ENCODE measurements around the gene UBR3. TPM values are rescaled to one million over a fixed set of nuclear protein-coding genes. Genes with fewer than 3 reads are reported as not detected.
"Not testable (repeated sequence)": the region's sequence is repeated elsewhere in the genome, so short reads cannot be mapped to it uniquely, and the experiment has no call there.

UBR3 gene
- total RNA-seq, 1 donor from 2014 or later, result 43.5 TPM

GRCh38 chr2:169865492-169865891, 38.2 kb downstream of the UBR3 start:
- DNase-seq (ENCODE audit: low read depth in 2 of 2), result no peak

GRCh38 chr2:169866230-169866629, 39.0 kb downstream of the UBR3 start:
- not testable (repeated sequence) for DNase-seq (ENCODE audit: low read depth in 2 of 2)

- DNase-seq (ENCODE audit: low read depth in 2 of 2), result no peak
Observed at GRCh38 chr2:169867579-169867978, 40.3 kb downstream of the UBR3 start.

GRCh38 chr2:169868951-169869350, 41.7 kb downstream of the UBR3 start:
- DNase-seq (ENCODE audit: low read depth in 2 of 2), result no peak

- not testable (repeated sequence) for DNase-seq (ENCODE audit: low read depth in 2 of 2)
Observed at GRCh38 chr2:169871369-169871768, 44.1 kb downstream of the UBR3 start.

DNA sequence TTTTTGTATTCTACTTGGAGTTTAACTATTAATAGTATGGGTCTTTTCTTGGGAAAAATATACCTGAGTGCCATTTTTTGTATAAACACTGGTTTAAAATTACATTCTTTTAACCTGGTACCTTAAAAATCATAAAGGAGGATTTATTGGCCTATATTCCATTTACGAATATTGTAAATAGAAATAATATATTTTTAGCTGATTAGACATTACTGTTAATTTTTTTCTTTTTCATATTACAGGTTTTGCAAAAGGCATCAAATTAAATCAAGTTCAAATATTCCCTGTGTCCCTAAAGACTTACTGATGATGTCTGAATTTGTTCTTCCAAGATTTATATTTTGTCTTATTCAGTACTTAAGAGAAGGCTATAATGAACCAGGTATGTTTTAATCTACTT, 44.7 kb downstream of the UBR3 start:
- DNase-seq (ENCODE audit: low read depth in 2 of 2), result no peak

GRCh38 chr2:169877398-169877797, 50.1 kb downstream of the UBR3 start:
- peak; percentile 17 to 47 for DNase-seq (ENCODE audit: low read depth in 2 of 2)

DNA sequence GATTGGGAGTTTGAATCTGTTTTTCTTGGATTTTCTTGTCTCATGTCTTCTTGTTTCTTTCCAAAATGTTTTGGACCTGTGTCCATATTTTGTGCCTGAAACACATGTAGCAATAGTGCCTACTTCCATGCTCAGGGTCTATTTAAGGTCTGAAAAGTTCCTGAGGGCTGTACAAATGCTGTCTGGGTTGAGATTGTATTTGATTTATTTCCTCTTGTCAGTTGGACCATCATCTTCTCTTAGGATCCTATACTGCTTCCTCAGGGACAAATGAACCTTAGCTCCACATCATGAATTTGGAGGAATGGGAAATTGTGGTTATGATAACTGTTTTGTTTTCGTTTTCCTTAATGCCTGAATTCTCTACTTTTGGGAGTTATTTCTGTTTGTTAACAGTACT, 59.9 kb downstream of the UBR3 start:
- no peak for DNase-seq (ENCODE audit: low read depth in 2 of 2)

GRCh38 chr2:169891593-169892298, 64.5 kb downstream of the UBR3 start:
- no peak for DNase-seq (ENCODE audit: low read depth in 2 of 2)

- DNase-seq (ENCODE audit: low read depth in 2 of 2), result no peak
Observed at GRCh38 chr2:169892951-169893350, 65.7 kb downstream of the UBR3 start.

DNA sequence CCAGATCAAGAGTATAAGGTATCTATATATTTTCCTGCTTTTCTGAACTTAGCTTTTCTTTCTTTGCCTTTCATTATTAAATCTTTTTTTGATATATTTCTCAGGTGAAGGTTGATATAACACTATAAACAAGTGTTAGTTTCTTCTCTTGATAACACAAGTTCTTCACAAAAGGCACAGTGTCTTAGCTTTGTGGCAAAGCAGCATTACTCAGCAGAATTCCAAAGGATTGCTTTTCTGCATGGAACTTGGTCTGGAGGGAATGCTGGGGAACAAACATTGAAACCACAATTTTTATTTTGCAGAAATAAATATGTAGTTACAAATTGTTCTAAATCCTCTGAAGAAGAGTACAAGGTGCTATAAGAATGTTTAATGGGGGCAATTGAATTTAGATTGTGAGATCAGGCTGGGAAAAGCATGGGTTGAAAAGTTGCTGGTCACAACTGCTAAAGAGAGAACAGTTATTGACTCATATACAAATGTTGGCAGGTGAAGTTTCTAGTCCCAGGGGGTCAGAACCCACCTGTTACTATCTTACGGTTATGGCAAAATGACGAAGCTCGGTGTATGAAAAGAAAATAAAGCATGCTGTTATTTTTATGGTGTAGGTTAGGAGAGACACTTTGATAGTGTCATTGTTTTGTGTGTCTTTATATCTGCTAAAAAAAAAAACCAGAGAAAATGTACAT, 68.2 kb downstream of the UBR3 start:
- no peak for DNase-seq (ENCODE audit: low read depth in 2 of 2)

GRCh38 chr2:169897834-169898233, 70.6 kb downstream of the UBR3 start:
- no peak for DNase-seq (ENCODE audit: low read depth in 2 of 2)

GRCh38 chr2:169900103-169900502, 72.8 kb downstream of the UBR3 start:
- not testable (repeated sequence) for DNase-seq (ENCODE audit: low read depth in 2 of 2)

- DNase-seq (ENCODE audit: low read depth in 2 of 2), result peak in 1 of 2 donors; percentile 8
Observed at GRCh38 chr2:169900686-169901085, 73.4 kb downstream of the UBR3 start.

- no peak for DNase-seq (ENCODE audit: low read depth in 2 of 2)
Observed at GRCh38 chr2:169906731-169907130, 79.5 kb downstream of the UBR3 start.

GRCh38 chr2:169909376-169909775, 82.1 kb downstream of the UBR3 start:
- no peak for DNase-seq (ENCODE audit: low read depth in 2 of 2)

GRCh38 chr2:169910109-169910799, 83.0 kb downstream of the UBR3 start:
- no peak for DNase-seq (ENCODE audit: low read depth in 2 of 2)

DNA sequence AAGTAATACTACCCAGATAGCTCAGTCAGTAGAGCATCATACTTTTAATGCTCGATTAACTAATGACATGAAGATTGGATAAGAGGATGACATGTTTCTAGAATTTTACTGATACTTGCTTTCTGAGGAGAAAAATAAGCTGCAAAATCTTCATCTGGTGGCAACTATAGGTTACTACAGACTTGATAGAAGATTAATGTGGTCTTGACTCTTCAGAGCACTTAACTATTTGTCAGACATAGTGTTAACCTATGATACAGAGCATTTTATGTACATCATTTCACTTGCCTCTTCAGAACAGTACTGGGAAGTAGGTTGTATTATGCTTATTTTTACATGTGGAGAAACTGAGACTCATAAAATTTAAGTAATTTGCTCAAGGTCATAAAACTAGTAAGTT, 83.9 kb downstream of the UBR3 start:
- DNase-seq (ENCODE audit: low read depth in 2 of 2), result no peak

GRCh38 chr2:169916623-169917022, 89.4 kb downstream of the UBR3 start:
- DNase-seq (ENCODE audit: low read depth in 2 of 2), result no peak

- no peak for DNase-seq (ENCODE audit: low read depth in 2 of 2)
Observed at GRCh38 chr2:169923977-169924376, 96.7 kb downstream of the UBR3 start.

DNA sequence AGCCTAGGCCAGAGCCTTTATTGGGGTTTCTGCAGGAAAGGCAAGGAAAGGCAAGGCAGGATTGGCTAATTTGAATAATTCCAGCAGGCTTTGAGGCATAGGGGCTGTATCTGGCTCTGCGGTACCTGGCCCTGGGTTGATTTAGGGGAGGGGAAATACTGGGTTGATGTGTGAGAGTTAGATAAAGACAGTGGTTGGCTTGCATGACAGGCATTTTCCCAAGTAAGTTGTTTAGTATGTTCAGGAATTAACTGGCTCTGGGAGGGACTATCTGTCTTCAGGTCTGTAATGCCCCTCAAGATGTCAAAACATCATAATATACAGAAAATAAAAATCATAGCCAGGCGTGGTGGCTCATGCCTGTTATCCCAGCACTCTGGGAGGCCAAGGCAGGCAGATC, 98.7 kb downstream of the UBR3 start:
- no peak for DNase-seq (ENCODE audit: low read depth in 2 of 2)

DNA sequence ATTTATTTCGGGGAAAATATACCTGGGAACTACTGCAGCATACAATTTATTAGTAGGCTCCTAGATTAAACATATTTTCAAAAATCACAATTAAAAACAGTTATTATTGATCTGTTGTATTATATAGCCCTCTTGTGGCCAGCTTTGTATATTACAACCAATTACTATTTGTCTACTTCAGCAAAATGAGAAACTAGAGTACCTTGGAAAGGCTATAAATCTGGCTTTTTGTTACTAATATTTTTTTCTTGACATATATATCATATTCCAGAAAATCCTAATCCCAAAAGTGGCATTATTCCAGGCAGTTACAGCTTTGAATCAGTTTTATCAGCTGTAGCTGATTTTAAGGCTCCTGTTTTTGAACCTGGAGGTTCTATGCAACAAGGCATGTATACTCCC, 101.2 kb downstream of the UBR3 start:
- peak; percentile 53 to 68 for DNase-seq (ENCODE audit: low read depth in 2 of 2)
